ENCODE data around the gene RCBTB2. TPM values are rescaled to one million over a fixed set of nuclear protein-coding genes. Genes with fewer than 3 reads are reported as not detected.
"Not testable (repeated sequence)": the region's sequence is repeated elsewhere in the genome, so short reads cannot be mapped to it uniquely, and the experiment has no call there.

Gene RCBTB2
- total RNA-seq, 2 experiments from 2014 or later = 1.6 to 2.2 TPM

GRCh38 chr13:48456546-48456945 lies 76.3 kb downstream of the RCBTB2 start:
- no peak for DNase-seq
- H3K36me3 Mint-ChIP-seq (ENCODE audit: low read depth) = peaks cover 43% of the 10 kb centered on the region
- intact Hi-C loops (cut with micrococcal nuclease) = no loop called here
- peaks cover 6% of the 10 kb centered on the region for H3K9me3 Mint-ChIP-seq
- H3K4me1 Mint-ChIP-seq (ENCODE audit: low read depth) = peaks cover 8% of the 10 kb centered on the region
- H3K27ac Mint-ChIP-seq = no peak overlapping the region
- ChIA-PET CTCF (no interaction called here), POLR2A (no interaction called here)
- TF ChIP-seq CTCF (IDR thresholded peaks at IDR 0.05) = no peak
- ATAC-seq = no peak
- no peaks in the 10 kb centered on the region for H3K27me3 Mint-ChIP-seq
- H3K4me3 Mint-ChIP-seq = no peak overlapping the region

GRCh38 chr13:48451196-48451595 lies 81.7 kb downstream of the RCBTB2 start:
- POLR2A ChIA-PET; ATAC-seq; H3K4me3 Mint-ChIP-seq; H3K27me3 Mint-ChIP-seq; H3K27ac Mint-ChIP-seq; intact Hi-C loops (cut with micrococcal nuclease); CTCF ChIA-PET: not testable (repeated sequence)
- peak; percentile 5 for DNase-seq
- peaks cover 21% of the 10 kb centered on the region for H3K4me1 Mint-ChIP-seq (ENCODE audit: low read depth)
- peaks cover 32% of the 10 kb centered on the region for H3K36me3 Mint-ChIP-seq (ENCODE audit: low read depth)
- H3K9me3 Mint-ChIP-seq = peaks cover 18% of the 10 kb centered on the region

- no peak overlapping the region for H3K27ac Mint-ChIP-seq
- intact Hi-C loops (cut with micrococcal nuclease) = no loop called here
- CTCF ChIA-PET = interaction anchor here (0.9 kb wide), 1 partner anchor 37 kb away, joined by 3 read pairs; the partner anchor contains the start of gene LPAR6
These were observed 83.2 kb downstream of the RCBTB2 start for GRCh38 chr13:48449656-48450055.

GRCh38 chr13:48448959-48449614 lies 83.8 kb downstream of the RCBTB2 start:
- Mint-ChIP-seq H3K4me1 (ENCODE audit: low read depth) (peaks cover 25% of the 10 kb centered on the region), H3K4me3 (no peak overlapping the region), H3K27ac (no peak overlapping the region), H3K27me3 (no peaks in the 10 kb centered on the region), H3K9me3 (peaks cover 18% of the 10 kb centered on the region), H3K36me3 (ENCODE audit: low read depth) (peaks cover 30% of the 10 kb centered on the region)
- CTCF ChIA-PET = interaction anchor here (0.9 kb wide), 1 partner anchor 36 kb away, joined by 3 read pairs; the partner anchor contains the start of gene LPAR6
- ATAC-seq (no peak), DNase-seq (peak; percentile 10)
- no peak for TF ChIP-seq CTCF (IDR thresholded peaks at IDR 0.05)
- intact Hi-C loops (cut with micrococcal nuclease) = no loop called here
- POLR2A ChIA-PET = no interaction called here

More at GRCh38 chr13:48449656-48450055, 83.2 kb downstream of the RCBTB2 start:
- H3K4me3 Mint-ChIP-seq = no peak overlapping the region
- TF ChIP-seq CTCF (IDR thresholded peaks at IDR 0.05) = no peak
- POLR2A ChIA-PET = no interaction called here
- no peaks in the 10 kb centered on the region for H3K27me3 Mint-ChIP-seq
- H3K9me3 Mint-ChIP-seq = peaks cover 18% of the 10 kb centered on the region
- no peak for ATAC-seq
- peaks cover 27% of the 10 kb centered on the region for H3K36me3 Mint-ChIP-seq (ENCODE audit: low read depth)
- peaks cover 21% of the 10 kb centered on the region for H3K4me1 Mint-ChIP-seq (ENCODE audit: low read depth)
- DNase-seq = no peak

- DNase-seq (no peak), ATAC-seq (peak; percentile 34)
- H3K27ac Mint-ChIP-seq = peak overlapping the region; percentile 4
- H3K27me3 Mint-ChIP-seq = no peaks in the 10 kb centered on the region
- peaks cover 27% of the 10 kb centered on the region for H3K36me3 Mint-ChIP-seq (ENCODE audit: low read depth)
- intact Hi-C loops (cut with micrococcal nuclease) = no loop called here
- no peak for TF ChIP-seq CTCF (IDR thresholded peaks at IDR 0.05)
- peaks cover 18% of the 10 kb centered on the region for H3K9me3 Mint-ChIP-seq
- no peak overlapping the region for H3K4me3 Mint-ChIP-seq
- H3K4me1 Mint-ChIP-seq (ENCODE audit: low read depth) = peaks cover 26% of the 10 kb centered on the region
- ChIA-PET CTCF (interaction anchor here (0.9 kb wide), 1 partner anchor 35 kb away, joined by 3 read pairs; the partner anchor contains the start of gene LPAR6), POLR2A (no interaction called here)
These were observed 84.5 kb downstream of the RCBTB2 start for GRCh38 chr13:48448285-48448958.

Measured in activated CD8-positive, alpha-beta T cell treated with anti-CD3 and anti-CD28 coated beads for 36 hours (primary cell).